Activated CD8-positive, alpha-beta T cell treated with anti-CD3 and anti-CD28 coated beads for 36 hours (primary cell): Measurements from ENCODE around the gene MRPL49. TPM values are rescaled to one million over a fixed set of nuclear protein-coding genes. Genes with fewer than 3 reads are reported as not detected.

Source experiments
- ATAC-seq: fragments of 200-7000 bp; cut with Tn5 transposase; one replicate; pipeline ENCODE4 v1.10.0; 2021; ENCODE audit warnings: mild to moderate bottlenecking, moderate library complexity
- CTCF ChIA-PET: fragments of 350-600 bp; sonication (Branson Sonifier 250); formaldehyde crosslinking; loops from one replicate; lab custom pipeline; 2021; ENCODE audit warnings: antibody characterized with exemption; lab: Charles Lee
- POLR2A ChIA-PET: fragments of 350-600 bp; sonication (Branson Sonifier 250); formaldehyde crosslinking; loops from one replicate; lab custom pipeline; 2021; ENCODE audit warnings: antibody characterized with exemption; lab: Charles Lee
- DNase-seq: peaks from one replicate; pipeline ENCODE4 v3.0.0-alpha.2; 2020
- H3K27ac Mint-ChIP-seq: one replicate; pipeline ENCODE4 v1.8.0; 2021; ENCODE audit warnings: mild to moderate bottlenecking, mixed read lengths
- H3K27me3 Mint-ChIP-seq: one replicate; pipeline ENCODE4 v1.8.0; 2021; ENCODE audit warnings: mixed read lengths
- H3K36me3 Mint-ChIP-seq: one replicate; pipeline ENCODE4 v1.8.0; 2021; ENCODE audit warnings: low read depth, mixed read lengths
- H3K4me1 Mint-ChIP-seq: one replicate; pipeline ENCODE4 v1.8.0; 2021; ENCODE audit warnings: low read depth, mixed read lengths
- H3K4me3 Mint-ChIP-seq: one replicate; pipeline ENCODE4 v1.8.0; 2021; ENCODE audit warnings: mild to moderate bottlenecking, moderate library complexity, mixed read lengths
- H3K9me3 Mint-ChIP-seq: one replicate; pipeline ENCODE4 v1.8.0; 2021; ENCODE audit warnings: mixed read lengths
- CTCF ChIP-seq: fragments of 200-600 bp; IDR thresholded peaks from one replicate; pipeline ENCODE4 v1.8.0; 2022; ENCODE audit warnings: antibody characterized with exemption, mild to moderate bottlenecking
- intact Hi-C: fragments of 100-400 bp; cut with micrococcal nuclease; formaldehyde crosslinking; loops from one replicate; pipeline ENCODE4 v1.10.0; 2022
- total RNA-seq, 2 experiments: library from RNA; stranded (reverse); gene quantifications; one replicate each; pipeline ENCODE4 v1.2.3, GENCODE V29; 2021

Gene MRPL49
- total RNA-seq, 2 experiments from 2014 or later = 48.7 to 53.4 TPM

GRCh38 chr11:65160643-65161042 is 38.5 kb downstream of the MRPL49 start:
- no peak for TF ChIP-seq CTCF
- no peaks in the 10 kb centered on the region for H3K27me3 Mint-ChIP-seq
- ChIA-PET POLR2A (no interaction called here), CTCF (interaction anchor here (1.7 kb wide), 1 partner anchor 20 kb away, joined by 5 read pairs; the partner anchor contains the start of gene CAPN1)
- H3K36me3 Mint-ChIP-seq = no peaks in the 10 kb centered on the region
- DNase-seq (no peak), ATAC-seq (no peak)
- no peak overlapping the region for H3K27ac Mint-ChIP-seq
- H3K4me3 Mint-ChIP-seq = no peak overlapping the region
- no peaks in the 10 kb centered on the region for H3K4me1 Mint-ChIP-seq
- H3K9me3 Mint-ChIP-seq = no peaks in the 10 kb centered on the region
- intact Hi-C loops = no loop called here

DNA sequence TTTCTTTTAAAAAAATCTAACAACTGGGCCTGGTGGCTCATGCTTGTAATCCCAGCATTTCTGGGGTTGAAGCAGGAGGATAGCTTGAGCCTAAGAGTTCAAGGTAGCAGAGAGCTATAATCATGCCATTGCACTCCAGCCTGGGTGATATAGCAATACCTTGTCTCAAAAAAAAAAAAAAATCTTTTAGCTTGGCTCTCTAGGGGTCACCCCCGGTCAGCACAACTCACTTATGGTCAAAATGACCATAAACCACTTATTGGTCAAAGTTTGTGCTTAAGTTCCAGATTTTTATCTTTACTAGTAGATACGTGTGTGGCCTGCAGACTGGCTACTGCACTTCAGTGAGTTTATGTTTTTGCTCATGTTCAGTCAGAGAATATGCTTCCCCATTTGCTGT is 41.6 kb downstream of the MRPL49 start:
- ATAC-seq = no peak
- no peaks in the 10 kb centered on the region for H3K4me1 Mint-ChIP-seq

GRCh38 chr11:65165410-65166317 is 43.5 kb downstream of the MRPL49 start:
- H3K27ac Mint-ChIP-seq = no peak overlapping the region
- H3K36me3 Mint-ChIP-seq = no peaks in the 10 kb centered on the region
- TF ChIP-seq CTCF = no peak
- DNase-seq (no peak), ATAC-seq (no peak)
- H3K27me3 Mint-ChIP-seq = no peaks in the 10 kb centered on the region
- ChIA-PET CTCF (no interaction called here), POLR2A (interaction anchor here (0.7 kb wide), 1 partner anchor 34 kb away, joined by 3 read pairs; no protein-coding TSS in a partner anchor)
- H3K4me1 Mint-ChIP-seq = no peaks in the 10 kb centered on the region
- H3K9me3 Mint-ChIP-seq = no peaks in the 10 kb centered on the region
- intact Hi-C loops = no loop called here
- no peak overlapping the region for H3K4me3 Mint-ChIP-seq

More for the DNA sequence above, 41.6 kb downstream of the MRPL49 start:
- Mint-ChIP-seq H3K9me3 (no peaks in the 10 kb centered on the region), H3K27ac (no peak overlapping the region), H3K4me3 (no peak overlapping the region), H3K27me3 (no peaks in the 10 kb centered on the region), H3K36me3 (no peaks in the 10 kb centered on the region)
- no peak for DNase-seq
- ChIA-PET CTCF (no interaction called here), POLR2A (interaction anchor here (0.6 kb wide), 1 partner anchor 104 kb away, joined by 3 read pairs; no protein-coding TSS in a partner anchor)
- no peak for TF ChIP-seq CTCF
- intact Hi-C loops = no loop called here

GRCh38 chr11:65166893-65167292 is 44.8 kb downstream of the MRPL49 start:
- DNase-seq = no peak
- Mint-ChIP-seq H3K27ac (no peak overlapping the region), H3K4me3 (no peak overlapping the region), H3K36me3 (no peaks in the 10 kb centered on the region), H3K4me1 (no peaks in the 10 kb centered on the region), H3K27me3 (no peaks in the 10 kb centered on the region), H3K9me3 (no peaks in the 10 kb centered on the region)
- POLR2A ChIA-PET = no interaction called here
- intact Hi-C loops = no loop called here
- TF ChIP-seq CTCF = no peak
- ATAC-seq = no peak
- CTCF ChIA-PET = interaction anchor here (1.1 kb wide), 1 partner anchor 59 kb away, joined by 3 read pairs; no protein-coding TSS in a partner anchor

GRCh38 chr11:65167656-65168055 is 45.5 kb downstream of the MRPL49 start:
- H3K27ac Mint-ChIP-seq = no peak overlapping the region
- ChIA-PET CTCF (interaction anchor here (1.1 kb wide), 1 partner anchor 58 kb away, joined by 3 read pairs; no protein-coding TSS in a partner anchor), POLR2A (no interaction called here)
- H3K4me3 Mint-ChIP-seq = no peak overlapping the region
- H3K4me1 Mint-ChIP-seq = no peaks in the 10 kb centered on the region
- DNase-seq (no peak), ATAC-seq (no peak)
- H3K36me3 Mint-ChIP-seq = no peaks in the 10 kb centered on the region
- no peaks in the 10 kb centered on the region for H3K9me3 Mint-ChIP-seq
- intact Hi-C loops = no loop called here
- no peaks in the 10 kb centered on the region for H3K27me3 Mint-ChIP-seq
- TF ChIP-seq CTCF = no peak
